GM12878 (cell line): ENCODE measurements around the gene CYP4A22. TPM values are rescaled to one million over a fixed set of nuclear protein-coding genes. Genes with fewer than 3 reads are reported as not detected.
"Not testable (repeated sequence)": the region's sequence is repeated elsewhere in the genome, so short reads cannot be mapped to it uniquely, and the experiment has no call there.

ENCODE experiments used
- ATAC-seq: fragments of 200-7000 bp; cut with Tn5 transposase; 3 replicates; pipeline ENCODE4 v1.9.1; 2020; ENCODE audit warnings: mild to moderate bottlenecking, moderate library complexity
- BruUV-seq: library from RNA; stranded (reverse); fragments of 400-500 nt; replicated peaks from 2 replicates; lab custom pipeline; 2021; lab: Mats Ljungman, UMichigan
- CTCF ChIA-PET: fragments of 300-600 bp; sonication (Branson Sonifier 250); formaldehyde crosslinking; extraction: SDS; loops from one replicate; lab custom pipeline; 2021; ENCODE audit warnings: inconsistent platforms; lab: Yijun Ruan, JAX
- POLR2A ChIA-PET: fragments of 350-600 bp; formaldehyde crosslinking; extraction: SDS; loops from one replicate; lab custom pipeline; 2021; ENCODE audit warnings: inconsistent platforms; lab: Charles Lee
- RAD21 ChIA-PET: fragments of 300-600 bp; sonication (Branson Sonifier 250); formaldehyde crosslinking; loops from one replicate; lab custom pipeline; 2023; ENCODE audit warnings: antibody characterized with exemption; ENCODE audit not compliant: unreplicated experiment; lab: Charles Lee
- SMC1A ChIA-PET: fragments of 300-600 bp; sonication (Branson Sonifier 250); formaldehyde crosslinking; loops from one replicate; lab custom pipeline; 2023; ENCODE audit not compliant: unreplicated experiment, uncharacterized antibody; lab: Charles Lee
- DNase-seq: peaks from one replicate; pipeline ENCODE4 v3.0.0-alpha.2; 2011; ENCODE audit warnings: low read depth, low spot score
- FAIRE-seq: peaks from 3 replicates; lab custom pipeline; 2011; peaks lifted over from hg19 to GRCh38; lab: Jason Lieb, UNC
- H2AFZ ChIP-seq: 2 replicates; pipeline ENCODE4 v1.6.0; 2011; ENCODE audit warnings: low read depth, low read length, control low read depth; ENCODE audit not compliant: control insufficient read depth
- H3K27ac ChIP-seq: 2 replicates; pipeline ENCODE4 v1.5.1; 2011; ENCODE audit warnings: control low read depth; ENCODE audit not compliant: control insufficient read depth, insufficient read depth
- H3K27me3 ChIP-seq, 2 experiments: replicated peaks in 1 of 2; 2 replicates each; pipeline versions ENCODE4 v1.6.0 to v1.6.1; 2011; ENCODE audit warnings: low read length in 1 of 2; ENCODE audit not compliant: control insufficient read depth in 2 of 2, insufficient read depth in 2 of 2
- H3K36me3 ChIP-seq, 2 experiments: 2 replicates each; pipeline ENCODE4 v1.5.1; 2011; ENCODE audit warnings: low read length in 1 of 2; ENCODE audit not compliant: control insufficient read depth in 2 of 2, insufficient read depth in 2 of 2
- H3K4me1 ChIP-seq: 2 replicates; pipeline ENCODE4 v1.6.1; 2011; ENCODE audit warnings: mild to moderate bottlenecking, low read length, moderate library complexity, mixed read lengths; ENCODE audit not compliant: control insufficient read depth, insufficient read depth
- H3K4me2 ChIP-seq: 2 replicates; pipeline ENCODE4 v1.6.0; 2011; ENCODE audit warnings: control low read depth; ENCODE audit not compliant: control insufficient read depth, insufficient read depth
- H3K4me3 ChIP-seq: fragments of 200-600 bp; sonication (generic); 2 replicates; pipeline ENCODE4 v1.5.1; 2016
- H3K79me2 ChIP-seq: 2 replicates; pipeline ENCODE4 v1.6.0; 2011; ENCODE audit warnings: low read length; ENCODE audit not compliant: control insufficient read depth, insufficient read depth
- H3K9ac ChIP-seq: 2 replicates; pipeline ENCODE4 v1.8.0; 2011; ENCODE audit warnings: low read length, control low read depth, mixed read lengths; ENCODE audit not compliant: control insufficient read depth, insufficient read depth
- H3K9me3 ChIP-seq: replicated peaks from 3 replicates; pipeline ENCODE4 v1.5.1; 2011; ENCODE audit warnings: mild to moderate bottlenecking, low read length; ENCODE audit not compliant: control insufficient read depth, insufficient read depth
- H4K20me1 ChIP-seq: 2 replicates; pipeline ENCODE4 v1.6.0; 2011; ENCODE audit not compliant: control insufficient read depth, insufficient read depth
- BHLHE40 ChIP-seq, 2 experiments: fragments of 450-650 bp in 1 of 2; IDR thresholded peaks; 2 replicates each; pipeline ENCODE4 v1.6.1; 2011 to 2017; ENCODE audit warnings: low read depth in 2 of 2, borderline replicate concordance in 1 of 2, improper control_type of control experiment in 1 of 2, low read length in 1 of 2, mild to moderate bottlenecking in 1 of 2
- CBX5 ChIP-seq: sonication (generic); IDR thresholded peaks from 2 replicates; pipeline ENCODE4 v1.6.1; 2016; ENCODE audit warnings: low read depth, moderate library complexity, mild to moderate bottlenecking, inconsistent platforms
- EED ChIP-seq: sonication (generic); IDR thresholded peaks from 2 replicates; pipeline ENCODE4 v1.6.1; 2016; ENCODE audit warnings: antibody characterized with exemption, low read depth
- ETV6 ChIP-seq, 2 experiments: fragments of 450-650 bp in 1 of 2; IDR thresholded peaks in 1 of 2; conservative IDR thresholded peaks in 1 of 2; 2 replicates each; pipeline ENCODE4 v1.6.1; 2014; ENCODE audit warnings: antibody characterized with exemption in 1 of 2, borderline replicate concordance in 1 of 2, low read depth in 1 of 2, mild to moderate bottlenecking in 1 of 2, moderate library complexity in 1 of 2
- EZH2 ChIP-seq: IDR thresholded peaks from 2 replicates; pipeline ENCODE4 v1.6.1; 2012; ENCODE audit warnings: low read depth, mild to moderate bottlenecking, control low read depth, inconsistent platforms, low read length, borderline replicate concordance; ENCODE audit not compliant: control insufficient read depth
- HCFC1 ChIP-seq: fragments of 150-350 bp; IDR thresholded peaks from 2 replicates; pipeline ENCODE4 v1.6.1; 2014; ENCODE audit warnings: low read length
- MTA2 ChIP-seq: fragments of 450-650 bp; IDR thresholded peaks from 2 replicates; pipeline ENCODE4 v1.6.1; 2016; ENCODE audit warnings: low read depth, mild to moderate bottlenecking, moderate library complexity
- NBN ChIP-seq: fragments of 450-650 bp; IDR thresholded peaks from 2 replicates; pipeline ENCODE4 v1.6.1; 2016
- TCF12 ChIP-seq: IDR thresholded peaks from 2 replicates; pipeline ENCODE4 v1.6.1; 2011; ENCODE audit warnings: low read depth, mild to moderate bottlenecking, low read length
- YBX1 ChIP-seq: fragments of 450-650 bp; IDR thresholded peaks from 2 replicates; pipeline ENCODE4 v1.6.1; 2016; ENCODE audit warnings: antibody characterized with exemption
- ZNF622 ChIP-seq: fragments of 450-650 bp; IDR thresholded peaks from 2 replicates; pipeline ENCODE4 v1.6.1; 2017; ENCODE audit warnings: mild to moderate bottlenecking, inconsistent platforms
- WGBS: methylation state at CpG from one replicate; pipeline ENCODE4 v1.1.6; 2016; ENCODE audit warnings: low lambda C conversion rate; ENCODE audit not compliant: insufficient replicate concordance, insufficient coverage; ENCODE audit errors: missing lambda C conversion rate; 5-methylcytosine and 5-hydroxymethylcytosine counted together
- in situ Hi-C: fragments of 300-500 bp; cut with MboI; formaldehyde crosslinking; loops from 9 replicates; pipeline ENCODE4 v1.14.3; 2018; ENCODE audit warnings: mixed read lengths
- intact Hi-C: fragments of 100-400 bp; cut with micrococcal nuclease; formaldehyde crosslinking; loops from one replicate; pipeline ENCODE4 v1.14.2; 2022; ENCODE audit not compliant: unreplicated experiment
- polyA plus RNA-seq, 11 experiments: library from polyadenylated mRNA; depleted of rRNA in 4 of 11; unstranded in 6 of 11; stranded (reverse) in 5 of 11; fragments of >200 nt; fragmentation: Nextera tagmentation in 4 of 11; fragmentation: Illumina TruSeq in 1 of 11; extraction: Ambion mirVana in 4 of 11; extraction: Trizol in 1 of 11; gene quantifications; 1 replicate in 1 of 11; 2 replicates in 10 of 11; pipeline versions ENCODE4 v1.2.1 to v1.2.3, GENCODE V29; 2011 to 2016; ENCODE audit warnings: inconsistent platforms in 2 of 11, missing spikeins in 2 of 11, low read depth in 1 of 11
- total RNA-seq, 4 experiments: library from RNA; depleted of rRNA in 3 of 4; stranded (reverse); fragments of >200 nt in 3 of 4; fragmentation: Illumina TruSeq in 1 of 4; extraction: Trizol in 1 of 4; gene quantifications; 2 replicates each; pipeline versions ENCODE4 v1.2.1 to v1.2.3, GENCODE V29; 2013 to 2021
- TF ChIP-seq, protein P1 (sequence below): fragments of 450-650 bp; IDR thresholded peaks from 2 replicates; pipeline ENCODE4 v1.6.1; 2017; ENCODE audit warnings: mild to moderate bottlenecking
- TF ChIP-seq, protein P2 (sequence below): fragments of 450-650 bp; IDR thresholded peaks from 2 replicates; pipeline ENCODE4 v1.6.1; 2014; ENCODE audit warnings: mild to moderate bottlenecking
- TF ChIP-seq, protein P3 (sequence below): fragments of 450-650 bp; formaldehyde crosslinking; IDR thresholded peaks from 2 replicates; pipeline ENCODE4 v1.4.0; 2022; ENCODE audit warnings: mild to moderate bottlenecking, moderate library complexity

Gene CYP4A22
- total and polyA plus RNA-seq, 10 of the 15 experiments (the other 5 are each of a cell fraction or from before 2014, with no cell fraction given), result not detected

DNA sequence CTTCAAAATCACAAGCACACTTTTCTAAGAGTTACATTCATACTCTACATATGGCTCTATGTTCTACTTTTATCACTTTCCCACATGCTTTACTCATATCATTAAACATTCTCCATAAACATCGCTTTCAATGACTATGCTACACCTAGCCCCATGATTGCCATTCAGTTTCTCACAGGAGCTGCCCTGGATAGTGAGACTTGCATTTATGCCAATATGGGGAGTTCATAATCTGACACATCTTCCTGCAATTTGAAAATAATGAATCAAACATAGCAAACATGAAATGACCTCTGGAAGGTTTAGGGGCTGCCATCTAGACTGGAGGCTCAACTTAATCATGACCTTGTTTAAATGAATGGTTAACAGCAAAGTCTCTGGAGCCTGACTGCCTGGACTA, 9.0 kb upstream of the CYP4A22 start:
- DNase-seq, result no peak
- H3K27me3 ChIP-seq, result no peaks in the 10 kb centered on the region
- ChIA-PET SMC1A (no interaction called here), RAD21 (no interaction called here), CTCF (no interaction called here), POLR2A (no interaction called here)
- in situ Hi-C loops, result no loop called here
- H3K27ac ChIP-seq, result no peak overlapping the region
- no peaks in the 10 kb centered on the region for H3K79me2 ChIP-seq
- no peaks in the 10 kb centered on the region for H3K36me3 ChIP-seq
- no TSS peak for BruUV-seq
- no peaks in the 10 kb centered on the region for H3K9me3 ChIP-seq
- no peak overlapping the region for H3K4me2 ChIP-seq
- no peaks in the 10 kb centered on the region for H4K20me1 ChIP-seq
- no peak overlapping the region for H3K4me3 ChIP-seq
- 40% methylated on average over 1 of the region's 1 CpG for WGBS
- intact Hi-C loops, result no loop called here
- no peaks in the 10 kb centered on the region for H3K4me1 ChIP-seq
- ATAC-seq, result no peak
- H3K9ac ChIP-seq, result no peak overlapping the region
- TF ChIP-seq BHLHE40 (IDR thresholded peaks at IDR 0.05; ENCODE audit: borderline replicate concordance in 1 of 2, low read depth in 2 of 2, low read length in 1 of 2) (no peak), ZNF622 (no peak), TCF12 (no peak), YBX1 (no peak), HCFC1 (no peak), NBN (no peak), EZH2 (no peak), CBX5 (no peak), ETV6 (conservative IDR thresholded peaks at IDR 0.05 in 1 of 2, IDR thresholded peaks at IDR 0.05 in 1 of 2; ENCODE audit: borderline replicate concordance in 1 of 2, low read depth in 1 of 2) (no peak), EED (no peak), MTA2 (no peak)
- TF ChIP-seq, protein P1, sequence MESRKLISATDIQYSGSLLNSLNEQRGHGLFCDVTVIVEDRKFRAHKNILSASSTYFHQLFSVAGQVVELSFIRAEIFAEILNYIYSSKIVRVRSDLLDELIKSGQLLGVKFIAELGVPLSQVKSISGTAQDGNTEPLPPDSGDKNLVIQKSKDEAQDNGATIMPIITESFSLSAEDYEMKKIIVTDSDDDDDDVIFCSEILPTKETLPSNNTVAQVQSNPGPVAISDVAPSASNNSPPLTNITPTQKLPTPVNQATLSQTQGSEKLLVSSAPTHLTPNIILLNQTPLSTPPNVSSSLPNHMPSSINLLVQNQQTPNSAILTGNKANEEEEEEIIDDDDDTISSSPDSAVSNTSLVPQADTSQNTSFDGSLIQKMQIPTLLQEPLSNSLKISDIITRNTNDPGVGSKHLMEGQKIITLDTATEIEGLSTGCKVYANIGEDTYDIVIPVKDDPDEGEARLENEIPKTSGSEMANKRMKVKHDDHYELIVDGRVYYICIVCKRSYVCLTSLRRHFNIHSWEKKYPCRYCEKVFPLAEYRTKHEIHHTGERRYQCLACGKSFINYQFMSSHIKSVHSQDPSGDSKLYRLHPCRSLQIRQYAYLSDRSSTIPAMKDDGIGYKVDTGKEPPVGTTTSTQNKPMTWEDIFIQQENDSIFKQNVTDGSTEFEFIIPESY, result no peak
- TF ChIP-seq, protein P2, sequence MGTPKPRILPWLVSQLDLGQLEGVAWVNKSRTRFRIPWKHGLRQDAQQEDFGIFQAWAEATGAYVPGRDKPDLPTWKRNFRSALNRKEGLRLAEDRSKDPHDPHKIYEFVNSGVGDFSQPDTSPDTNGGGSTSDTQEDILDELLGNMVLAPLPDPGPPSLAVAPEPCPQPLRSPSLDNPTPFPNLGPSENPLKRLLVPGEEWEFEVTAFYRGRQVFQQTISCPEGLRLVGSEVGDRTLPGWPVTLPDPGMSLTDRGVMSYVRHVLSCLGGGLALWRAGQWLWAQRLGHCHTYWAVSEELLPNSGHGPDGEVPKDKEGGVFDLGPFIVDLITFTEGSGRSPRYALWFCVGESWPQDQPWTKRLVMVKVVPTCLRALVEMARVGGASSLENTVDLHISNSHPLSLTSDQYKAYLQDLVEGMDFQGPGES, result no peak
- TF ChIP-seq, protein P3, sequence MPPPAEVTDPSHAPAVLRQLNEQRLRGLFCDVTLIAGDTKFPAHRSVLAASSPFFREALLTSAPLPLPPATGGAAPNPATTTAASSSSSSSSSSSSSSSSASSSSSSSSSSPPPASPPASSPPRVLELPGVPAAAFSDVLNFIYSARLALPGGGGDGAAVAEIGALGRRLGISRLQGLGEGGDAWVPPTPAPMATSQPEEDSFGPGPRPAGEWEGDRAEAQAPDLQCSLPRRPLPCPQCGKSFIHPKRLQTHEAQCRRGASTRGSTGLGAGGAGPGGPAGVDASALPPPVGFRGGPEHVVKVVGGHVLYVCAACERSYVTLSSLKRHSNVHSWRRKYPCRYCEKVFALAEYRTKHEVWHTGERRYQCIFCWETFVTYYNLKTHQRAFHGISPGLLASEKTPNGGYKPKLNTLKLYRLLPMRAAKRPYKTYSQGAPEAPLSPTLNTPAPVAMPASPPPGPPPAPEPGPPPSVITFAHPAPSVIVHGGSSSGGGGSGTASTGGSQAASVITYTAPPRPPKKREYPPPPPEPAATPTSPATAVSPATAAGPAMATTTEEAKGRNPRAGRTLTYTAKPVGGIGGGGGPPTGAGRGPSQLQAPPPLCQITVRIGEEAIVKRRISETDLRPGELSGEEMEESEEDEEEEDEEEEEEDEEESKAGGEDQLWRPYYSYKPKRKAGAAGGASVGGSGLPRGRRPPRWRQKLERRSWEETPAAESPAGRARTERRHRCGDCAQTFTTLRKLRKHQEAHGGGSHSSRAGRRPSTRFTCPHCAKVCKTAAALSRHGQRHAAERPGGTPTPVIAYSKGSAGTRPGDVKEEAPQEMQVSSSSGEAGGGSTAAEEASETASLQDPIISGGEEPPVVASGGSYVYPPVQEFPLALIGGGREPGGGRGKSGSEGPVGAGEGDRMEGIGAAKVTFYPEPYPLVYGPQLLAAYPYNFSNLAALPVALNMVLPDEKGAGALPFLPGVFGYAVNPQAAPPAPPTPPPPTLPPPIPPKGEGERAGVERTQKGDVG (CRISPR knock-in tag), result no peak
- TF ChIP-seq, all 136 proteins: peak for 0
- no peak overlapping the region for H2AFZ ChIP-seq
- FAIRE-seq, result no peak

DNA sequence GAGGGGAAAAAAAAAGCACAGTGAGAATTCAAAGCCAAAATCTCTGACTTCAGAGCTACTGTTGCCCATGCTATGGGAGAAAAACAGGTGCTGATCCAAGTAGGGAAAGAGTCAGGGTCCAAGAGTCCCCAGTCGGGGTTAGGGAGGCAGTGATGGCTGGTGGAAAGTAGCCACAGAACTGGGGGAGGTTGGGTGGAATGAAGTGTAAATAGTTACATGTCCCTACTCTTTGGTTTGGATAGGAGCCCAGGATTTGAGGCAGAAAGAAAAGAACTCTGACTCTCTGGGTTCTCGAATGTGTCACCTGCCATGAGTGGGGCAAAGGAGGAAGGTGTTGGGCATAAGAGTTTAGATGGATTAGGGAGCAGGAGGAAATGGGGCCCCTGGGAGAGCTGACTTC, 8.4 kb upstream of the CYP4A22 start:
- H3K9me3 ChIP-seq, FAIRE-seq, H4K20me1 ChIP-seq, H3K27me3 ChIP-seq, H3K4me3 ChIP-seq, intact Hi-C loops, H3K27ac ChIP-seq, CTCF ChIA-PET, BruUV-seq, in situ Hi-C loops, H3K9ac ChIP-seq, H3K36me3 ChIP-seq, H3K4me2 ChIP-seq, H2AFZ ChIP-seq, SMC1A ChIA-PET, H3K79me2 ChIP-seq, H3K4me1 ChIP-seq, DNase-seq, RAD21 ChIA-PET, POLR2A ChIA-PET, ATAC-seq: not testable (repeated sequence)
- 3% methylated on average over 2 of the region's 2 CpGs for WGBS
